Measurements from ENCODE around the gene TAC4.

TAC4 gene

DNA sequence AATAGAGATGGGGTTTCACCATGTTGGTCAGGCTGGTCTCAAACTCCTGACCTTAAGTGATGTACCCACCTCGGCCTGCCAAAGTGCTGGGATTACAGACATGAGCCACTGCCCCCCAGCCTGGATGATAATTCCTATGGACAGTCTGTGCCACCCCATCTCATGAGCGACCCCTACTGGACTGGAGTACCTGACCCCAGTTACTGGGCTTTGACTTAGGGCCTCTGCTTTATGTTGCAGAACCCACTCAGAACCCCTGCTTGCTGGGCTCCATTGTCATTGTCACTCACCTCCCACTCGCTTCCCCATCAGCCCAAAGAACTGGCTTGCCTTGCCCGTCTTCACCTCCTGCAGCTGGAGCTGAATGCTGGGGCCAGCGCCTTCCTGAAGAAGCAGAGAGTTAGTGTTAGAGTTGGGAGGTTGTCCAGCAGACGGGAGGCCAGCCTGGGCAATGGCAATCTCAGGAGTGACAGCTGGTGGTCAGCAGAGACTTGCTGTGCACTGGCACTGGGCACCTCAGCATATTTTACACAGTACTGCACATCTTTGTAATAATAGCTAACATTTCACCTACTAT lies 4.0 kb downstream of the TAC4 start:
- no peak for DNase-seq (ENCODE audit: low read depth)
- TF ChIP-seq CTCF (conservative IDR thresholded peaks at IDR 0.05; ENCODE audit: low read length): peak; percentile 37
- H3K4me3 ChIP-seq (ENCODE audit: low read length): no peak overlapping the region

DNA sequence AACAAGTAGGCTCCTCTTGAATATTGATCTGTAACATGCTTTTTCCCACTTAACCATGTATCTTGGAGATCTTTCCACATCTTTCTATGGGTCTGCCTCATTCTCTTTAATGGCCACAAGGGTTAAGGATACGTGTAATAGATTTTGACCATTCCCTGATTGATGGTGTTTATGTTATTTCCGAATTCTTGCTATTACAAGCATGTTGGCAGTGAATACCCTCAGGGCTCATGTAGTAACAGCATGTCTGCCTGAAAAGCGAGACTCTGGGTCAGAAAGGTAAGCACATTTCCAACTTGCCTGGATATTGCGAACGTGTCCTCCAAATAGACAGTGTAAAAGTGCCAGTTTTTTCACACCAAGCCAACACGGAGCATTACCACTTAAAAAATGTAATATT lies 5.0 kb downstream of the TAC4 start:
- DNase-seq (ENCODE audit: low read depth): no peak
- no peak for TF ChIP-seq CTCF (conservative IDR thresholded peaks at IDR 0.05; ENCODE audit: low read length)
- no peak overlapping the region for H3K4me3 ChIP-seq (ENCODE audit: low read length)

- no peak overlapping the region for H3K4me3 ChIP-seq (ENCODE audit: low read length)
- TF ChIP-seq CTCF (conservative IDR thresholded peaks at IDR 0.05; ENCODE audit: low read length): no peak
- no peak for DNase-seq (ENCODE audit: low read depth)
These were observed 5.5 kb downstream of the TAC4 start for GRCh38 chr17:49842371-49842770.

DNA sequence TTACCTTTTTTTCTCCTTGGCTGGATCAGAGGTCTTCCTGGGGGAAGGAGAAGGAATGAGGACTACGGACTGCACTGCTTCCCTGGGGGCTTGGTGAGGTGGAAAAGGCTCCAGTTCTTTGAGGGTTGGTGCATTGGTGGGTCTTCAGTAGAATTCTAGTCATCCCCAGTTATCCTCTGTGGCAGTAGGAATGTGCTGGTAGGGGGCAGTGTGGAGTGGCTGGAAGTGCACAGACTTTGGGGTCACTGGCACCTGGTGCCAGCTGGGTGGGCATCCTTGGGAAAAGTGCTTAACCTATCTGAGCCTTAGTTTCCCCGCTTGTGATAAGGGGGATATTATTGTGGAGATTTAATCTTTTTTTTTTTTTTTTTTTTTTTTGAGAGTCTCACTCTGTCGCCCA lies 6.3 kb downstream of the TAC4 start:
- no peak for DNase-seq (ENCODE audit: low read depth)
- no peak overlapping the region for H3K4me3 ChIP-seq (ENCODE audit: low read length)
- no peak; the same call in 1 of the 2 replicates for TF ChIP-seq CTCF (conservative IDR thresholded peaks at IDR 0.05; ENCODE audit: low read length)

DNA sequence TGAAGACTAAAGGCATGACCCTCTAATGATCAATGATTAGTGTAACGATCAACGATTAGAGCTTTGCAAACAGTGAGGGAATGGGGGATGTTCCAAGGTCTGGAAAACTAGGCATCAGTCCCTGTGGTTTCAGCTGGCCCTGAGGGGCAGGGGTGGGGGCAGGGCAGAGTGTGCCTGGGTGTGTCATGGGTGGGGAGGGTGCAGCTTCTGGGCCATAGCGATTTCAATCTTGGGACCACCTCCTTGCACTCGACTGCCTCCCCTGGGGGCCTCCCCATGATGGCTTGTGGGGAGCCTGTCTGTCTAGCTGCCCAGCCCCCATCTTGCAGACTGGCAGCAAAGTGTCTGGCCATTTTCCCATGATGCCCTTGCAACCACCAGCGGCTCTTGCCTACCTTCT lies 8.4 kb downstream of the TAC4 start:
- no peak overlapping the region for H3K4me3 ChIP-seq (ENCODE audit: low read length)
- TF ChIP-seq CTCF (conservative IDR thresholded peaks at IDR 0.05; ENCODE audit: low read length): no peak
- DNase-seq (ENCODE audit: low read depth): no peak

GRCh38 chr17:49836111-49837030 lies 11.5 kb downstream of the TAC4 start:
- TF ChIP-seq CTCF (conservative IDR thresholded peaks at IDR 0.05; ENCODE audit: low read length): no peak
- peak; percentile 78 for DNase-seq (ENCODE audit: low read depth)
- H3K4me3 ChIP-seq (ENCODE audit: low read length): no peak overlapping the region

GRCh38 chr17:49835472-49835871 lies 12.4 kb downstream of the TAC4 start:
- H3K4me3 ChIP-seq (ENCODE audit: low read length): no peak overlapping the region
- no peak for DNase-seq (ENCODE audit: low read depth)
- no peak for TF ChIP-seq CTCF (conservative IDR thresholded peaks at IDR 0.05; ENCODE audit: low read length)

Measured in AG10803 (cell line).